HL-60/S4 treated with phorbol 12-myristate 13-acetate at 8.2 ng/mL for 4 days and 3 days (cell line): ENCODE data around the gene NTN5.
"Not testable (repeated sequence)": the region's sequence is repeated elsewhere in the genome, so short reads cannot be mapped to it uniquely, and the experiment has no call there.

ENCODE experiments used
- in situ Hi-C: fragments of 300-500 bp; cut with MboI; formaldehyde crosslinking; loops from 2 replicates; pipeline ENCODE4 v1.15.0; 2022; ENCODE audit warnings: low sequenced_read_pairs

The NTN5 gene

GRCh38 chr19:48672994-48673393 lies at the start of gene NTN5:
Gene NTN5, minus strand, starts transcription at chr19:48673017. Its CDS starts 2,031 bp downstream, at chr19:48670986.
- in situ Hi-C loops, result no loop called here

- in situ Hi-C loops, result no loop called here
These were observed 49.4 kb upstream of the NTN5 start for GRCh38 chr19:48722196-48722708.

- in situ Hi-C loops, result no loop called here
These were observed 47.9 kb upstream of the NTN5 start for GRCh38 chr19:48720613-48721296.

GRCh38 chr19:48720251-48720612 lies 47.4 kb upstream of the NTN5 start:
- in situ Hi-C loops, result no loop called here

GRCh38 chr19:48719263-48720171 lies 46.7 kb upstream of the NTN5 start, which contains the start of gene MAMSTR:
Gene MAMSTR, minus strand, starts transcription at chr19:48719725. Its CDS starts 694 bp downstream, at chr19:48719031.
- in situ Hi-C loops, result no loop called here

- in situ Hi-C loops, result no loop called here
These were observed 46.0 kb upstream of the NTN5 start for GRCh38 chr19:48718711-48719231.

- in situ Hi-C loops, result not testable (repeated sequence)
These were observed 45.3 kb upstream of the NTN5 start for GRCh38 chr19:48718106-48718505.

- in situ Hi-C loops, result no loop called here
These were observed 43.9 kb upstream of the NTN5 start for GRCh38 chr19:48716562-48717291.

- in situ Hi-C loops, result no loop called here
These were observed 42.9 kb upstream of the NTN5 start for GRCh38 chr19:48715681-48716171.

- in situ Hi-C loops, result no loop called here
These were observed 42.2 kb upstream of the NTN5 start for GRCh38 chr19:48714759-48715675.

GRCh38 chr19:48713864-48714755 lies 41.3 kb upstream of the NTN5 start:
- in situ Hi-C loops, result no loop called here

- in situ Hi-C loops, result no loop called here
These were observed 40.4 kb upstream of the NTN5 start for GRCh38 chr19:48713041-48713863.

GRCh38 chr19:48711106-48711662 lies 38.4 kb upstream of the NTN5 start:
- in situ Hi-C loops, result no loop called here

GRCh38 chr19:48708471-48708870 lies 35.7 kb upstream of the NTN5 start:
- in situ Hi-C loops, result no loop called here

- in situ Hi-C loops, result no loop called here
These were observed 32.6 kb upstream of the NTN5 start for GRCh38 chr19:48705431-48705830.

- in situ Hi-C loops, result no loop called here
These were observed 30.5 kb upstream of the NTN5 start for GRCh38 chr19:48703316-48703715.

GRCh38 chr19:48702701-48703100 lies 29.9 kb upstream of the NTN5 start:
- in situ Hi-C loops, result no loop called here
